HG02759 (cell line): Measurements from ENCODE around the gene C20orf144.
"Not testable (repeated sequence)": the region's sequence is repeated elsewhere in the genome, so short reads cannot be mapped to it uniquely, and the experiment has no call there.

Experiments
- ATAC-seq: cut with Tn5 transposase; IDR thresholded peaks from one replicate; pipeline ENCODE4 v1.9.1; 2021; ENCODE audit warnings: mild to moderate bottlenecking, moderate library complexity; ENCODE audit not compliant: unreplicated experiment

Gene C20orf144

GRCh38 chr20:33693741-33694638, 31.9 kb downstream of the C20orf144 start:
- ATAC-seq: no peak

- no peak for ATAC-seq
Observed at GRCh38 chr20:33694639-33695012, 32.5 kb downstream of the C20orf144 start.

- no peak for ATAC-seq
Observed at GRCh38 chr20:33696448-33696847, 34.3 kb downstream of the C20orf144 start.

- no peak for ATAC-seq
Observed at GRCh38 chr20:33697129-33697528, 35.0 kb downstream of the C20orf144 start.

GRCh38 chr20:33698966-33699365, 36.8 kb downstream of the C20orf144 start:
- ATAC-seq: not testable (repeated sequence)

- ATAC-seq: not testable (repeated sequence)
Observed at GRCh38 chr20:33700696-33701441, 38.7 kb downstream of the C20orf144 start.

- no peak for ATAC-seq
Observed at GRCh38 chr20:33701629-33702450, 39.7 kb downstream of the C20orf144 start.

GRCh38 chr20:33702861-33703260, 40.7 kb downstream of the C20orf144 start:
- no peak for ATAC-seq

GRCh38 chr20:33703498-33704137, 41.5 kb downstream of the C20orf144 start:
- ATAC-seq: no peak

GRCh38 chr20:33704197-33704924, 42.2 kb downstream of the C20orf144 start:
- ATAC-seq: no peak

GRCh38 chr20:33707668-33708067, 45.5 kb downstream of the C20orf144 start:
- no peak for ATAC-seq

- no peak for ATAC-seq
Observed at GRCh38 chr20:33709398-33709797, 47.3 kb downstream of the C20orf144 start.

- no peak for ATAC-seq
Observed at GRCh38 chr20:33709905-33710541, 47.9 kb downstream of the C20orf144 start.

- no peak for ATAC-seq
Observed at GRCh38 chr20:33710681-33711445, 48.7 kb downstream of the C20orf144 start.

GRCh38 chr20:33711446-33711738, 49.3 kb downstream of the C20orf144 start:
- ATAC-seq: no peak
